Parathyroid adenoma (tissue), 2 donors: ENCODE data around the gene UBE2I.

Source experiments
- H2AFZ ChIP-seq: fragments of 300-600 bp; sonication (generic); one replicate; pipeline ENCODE4 v1.7.0; 2017; ENCODE audit warnings: antibody characterized with exemption, mild to moderate bottlenecking
- H3K27ac ChIP-seq: fragments of 300-600 bp; sonication (generic); one replicate; pipeline ENCODE4 v1.7.0; 2017
- H3K27me3 ChIP-seq: fragments of 300-600 bp; sonication (generic); one replicate; pipeline ENCODE4 v1.7.0; 2017; ENCODE audit warnings: low read length; ENCODE audit not compliant: control insufficient read depth, insufficient read depth
- H3K36me3 ChIP-seq: fragments of 300-600 bp; sonication (generic); one replicate; pipeline ENCODE4 v1.7.0; 2017; ENCODE audit warnings: low read length; ENCODE audit not compliant: control insufficient read depth, insufficient read depth
- H3K4me1 ChIP-seq: fragments of 300-600 bp; sonication (generic); one replicate; pipeline ENCODE4 v1.7.0; 2017; ENCODE audit warnings: control low read depth
- H3K4me2 ChIP-seq: fragments of 300-600 bp; sonication (generic); one replicate; pipeline ENCODE4 v1.7.0; 2017; ENCODE audit warnings: low read length
- H3K4me3 ChIP-seq: fragments of 300-600 bp; sonication (generic); one replicate; pipeline ENCODE4 v1.7.0; 2017; ENCODE audit warnings: low read depth, low read length
- H3K79me2 ChIP-seq: fragments of 300-600 bp; sonication (generic); one replicate; pipeline ENCODE4 v1.7.0; 2017; ENCODE audit warnings: control low read depth
- H3K9ac ChIP-seq: fragments of 300-600 bp; sonication (generic); one replicate; pipeline ENCODE4 v1.7.0; 2017; ENCODE audit warnings: mild to moderate bottlenecking
- H3K9me3 ChIP-seq: fragments of 300-600 bp; sonication (generic); one replicate; pipeline ENCODE4 v1.7.0; 2017; ENCODE audit warnings: low read length; ENCODE audit not compliant: control insufficient read depth
- CTCF ChIP-seq: fragments of 300-600 bp; sonication (generic); IDR thresholded peaks from one replicate; pipeline ENCODE4 v1.7.0; 2017; ENCODE audit warnings: antibody characterized with exemption, mild to moderate bottlenecking
- donor health status: primary hyperparathyroidism.

Gene UBE2I

GRCh38 chr16:1305823-1306222, 3.6 kb upstream of the UBE2I start:
- peaks cover 6% of the 10 kb centered on the region for H3K79me2 ChIP-seq

GRCh38 chr16:1306334-1306733, 3.1 kb upstream of the UBE2I start:
- Histone ChIP-seq H3K4me2 (no peak overlapping the region), H2AFZ (no peak overlapping the region), H3K9ac (no peak overlapping the region), H3K36me3 (no peaks in the 10 kb centered on the region), H3K9me3 (no peaks in the 10 kb centered on the region), H3K27me3 (no peaks in the 10 kb centered on the region), H3K79me2 (peaks cover 10% of the 10 kb centered on the region), H3K4me1 (peaks cover 8% of the 10 kb centered on the region), H3K4me3 (no peak overlapping the region), H3K27ac (no peak overlapping the region)
- TF ChIP-seq CTCF = no peak

More at GRCh38 chr16:1305823-1306222, 3.6 kb upstream of the UBE2I start:
- Histone ChIP-seq H2AFZ (no peak overlapping the region), H3K27ac (no peak overlapping the region), H3K4me2 (no peak overlapping the region), H3K27me3 (no peaks in the 10 kb centered on the region), H3K4me3 (no peak overlapping the region), H3K9me3 (no peaks in the 10 kb centered on the region), H3K4me1 (peaks cover 3% of the 10 kb centered on the region), H3K36me3 (no peaks in the 10 kb centered on the region), H3K9ac (no peak overlapping the region)
- TF ChIP-seq CTCF = no peak

- H3K36me3 ChIP-seq = no peaks in the 10 kb centered on the region
- no peaks in the 10 kb centered on the region for H3K9me3 ChIP-seq
- H3K27me3 ChIP-seq = no peaks in the 10 kb centered on the region
- TF ChIP-seq CTCF = no peak
- H3K27ac ChIP-seq = peak overlapping the region; percentile 100
- peak overlapping the region; percentile 97 for H3K4me2 ChIP-seq
- H3K4me3 ChIP-seq = peak overlapping the region; percentile 49
- H3K4me1 ChIP-seq = peaks cover 19% of the 10 kb centered on the region
- peaks cover 30% of the 10 kb centered on the region for H3K79me2 ChIP-seq
- H3K9ac ChIP-seq = no peak overlapping the region
- H2AFZ ChIP-seq = peak overlapping the region; percentile 98
Measured at GRCh38 chr16:1308036-1308976, 1.1 kb upstream of the UBE2I start.

- Histone ChIP-seq H3K79me2 (peaks cover 48% of the 10 kb centered on the region), H3K9ac (peak overlapping the region; percentile 50), H3K9me3 (no peaks in the 10 kb centered on the region), H3K36me3 (no peaks in the 10 kb centered on the region), H3K27ac (peak overlapping the region; percentile 5), H3K4me3 (peak overlapping the region; percentile 72), H3K4me1 (peaks cover 19% of the 10 kb centered on the region), H3K4me2 (peak overlapping the region; percentile 91), H3K27me3 (no peaks in the 10 kb centered on the region), H2AFZ (no peak overlapping the region)
- no peak for TF ChIP-seq CTCF
Measured at GRCh38 chr16:1309888-1310831, 724 bp downstream of the UBE2I start.
